ENCODE measurements around the gene ALDH3B1.
"Not testable (repeated sequence)": the region's sequence is repeated elsewhere in the genome, so short reads cannot be mapped to it uniquely, and the experiment has no call there.

DNA sequence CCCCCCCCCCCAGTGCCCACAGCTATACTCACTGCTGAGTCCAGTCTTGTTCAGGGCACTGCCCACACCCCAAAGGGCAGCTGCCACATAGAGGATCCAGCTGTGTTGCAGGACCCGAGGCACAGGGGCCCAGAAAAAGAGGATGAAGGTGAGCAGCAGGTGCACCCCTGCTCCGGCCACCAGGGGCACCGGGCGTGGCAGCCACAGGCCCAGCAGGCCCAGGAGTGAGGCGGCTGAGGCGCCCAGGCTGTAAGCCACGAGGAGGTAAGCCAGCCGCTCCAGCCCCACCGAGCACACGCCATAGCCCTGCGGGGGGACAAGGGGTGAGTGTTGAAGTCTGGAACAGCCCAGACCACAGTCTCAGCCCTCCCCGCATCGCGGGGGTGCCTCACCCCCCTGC, 14.5 kb upstream of the ALDH3B1 start:
- TF ChIP-seq ZNF70 (CRISPR knock-in tag; IDR thresholded peaks at IDR 0.05); PATZ1 (CRISPR knock-in tag; IDR thresholded peaks at IDR 0.05; ENCODE audit: borderline replicate concordance): not testable (repeated sequence)
